IMR-90 (cell line): ENCODE results near the gene COL1A1. TPM values are rescaled to one million over a fixed set of nuclear protein-coding genes. Genes with fewer than 3 reads are reported as not detected.

ENCODE experiments used
- ATAC-seq: fragments of 200-7000 bp; cut with Tn5 transposase; 2 replicates; pipeline ENCODE4 v1.9.1; 2020; ENCODE audit warnings: low read depth, mild to moderate bottlenecking, moderate library complexity
- BruUV-seq: library from RNA; stranded (reverse); fragments of 400-500 nt; replicated peaks from 2 replicates; lab custom pipeline; 2021; lab: Mats Ljungman, UMichigan
- CTCF ChIA-PET: fragments of 300-600 bp; formaldehyde crosslinking; extraction: SDS; loops from one replicate; lab custom pipeline; 2021; ENCODE audit warnings: antibody characterized with exemption; lab: Yijun Ruan, JAX
- POLR2A ChIA-PET: fragments of 300-600 bp; sonication (Branson Sonifier 250); formaldehyde crosslinking; loops from one replicate; lab custom pipeline; 2022; ENCODE audit warnings: antibody characterized with exemption; ENCODE audit not compliant: unreplicated experiment; lab: Charles Lee
- DNase-seq: peaks from one replicate; pipeline ENCODE4 v3.0.0; 2013
- H2AFZ ChIP-seq: replicated peaks from 2 replicates; pipeline ENCODE3; 2013; ENCODE audit warnings: low read length, mild to moderate bottlenecking; ENCODE audit not compliant: poor library complexity
- H2AK5ac ChIP-seq: 2 replicates; pipeline ENCODE4 v1.6.1; 2013; ENCODE audit warnings: low read depth, low read length, inconsistent platforms
- H2AK9ac ChIP-seq: replicated peaks from 2 replicates; pipeline ENCODE3; 2013; ENCODE audit warnings: mild to moderate bottlenecking, low read depth, low read length, moderate library complexity; ENCODE audit not compliant: poor library complexity
- H2BK120ac ChIP-seq: 2 replicates; pipeline ENCODE4 v1.6.1; 2013; ENCODE audit warnings: low read depth, low read length, inconsistent platforms
- H2BK15ac ChIP-seq: 3 replicates; pipeline ENCODE4 v1.6.1; 2013; ENCODE audit warnings: low read depth, low read length, inconsistent platforms
- H2BK20ac ChIP-seq: 2 replicates; pipeline ENCODE4 v1.6.1; 2013; ENCODE audit warnings: low read depth, mild to moderate bottlenecking, inconsistent platforms, low read length, moderate library complexity
- H2BK5ac ChIP-seq: 2 replicates; pipeline ENCODE4 v1.6.1; 2013; ENCODE audit warnings: mild to moderate bottlenecking, low read depth, low read length, inconsistent platforms; ENCODE audit not compliant: poor library complexity, severe bottlenecking
- H3K14ac ChIP-seq: replicated peaks from 2 replicates; pipeline ENCODE4 v1.6.1; 2013; ENCODE audit warnings: low read depth, low read length, inconsistent platforms
- H3K18ac ChIP-seq: 2 replicates; pipeline ENCODE4 v1.6.1; 2013; ENCODE audit warnings: low read depth, low read length, control low read depth
- H3K23ac ChIP-seq: 2 replicates; pipeline ENCODE4 v1.6.1; 2013; ENCODE audit warnings: low read depth, low read length, inconsistent platforms
- H3K27ac ChIP-seq: 2 replicates; pipeline ENCODE4 v1.5.1; 2013; ENCODE audit warnings: mild to moderate bottlenecking, control low read depth, low read length; ENCODE audit not compliant: insufficient read depth
- H3K27me3 ChIP-seq: 2 replicates; pipeline ENCODE4 v1.6.1; 2013; ENCODE audit warnings: low read length; ENCODE audit not compliant: control insufficient read depth, insufficient read depth
- H3K36me3 ChIP-seq: 2 replicates; pipeline ENCODE4 v1.6.1; 2013; ENCODE audit warnings: low read length, mixed read lengths; ENCODE audit not compliant: control insufficient read depth, insufficient read depth
- H3K4ac ChIP-seq: 2 replicates; pipeline ENCODE4 v1.6.1; 2013; ENCODE audit warnings: low read depth, low read length, inconsistent platforms
- H3K4me1 ChIP-seq: 2 replicates; pipeline ENCODE4 v1.6.1; 2013; ENCODE audit warnings: low read length, mixed read lengths; ENCODE audit not compliant: control insufficient read depth, insufficient read depth
- H3K4me2 ChIP-seq: 2 replicates; pipeline ENCODE4 v1.6.1; 2013; ENCODE audit warnings: low read depth, mild to moderate bottlenecking, control low read depth, low read length, moderate library complexity
- H3K4me3 ChIP-seq: 2 replicates; pipeline ENCODE4 v1.5.1; 2013; ENCODE audit warnings: low read depth, mild to moderate bottlenecking, control low read depth, low read length, moderate library complexity; ENCODE audit not compliant: insufficient read depth
- H3K56ac ChIP-seq: 2 replicates; pipeline ENCODE4 v1.6.1; 2013; ENCODE audit warnings: low read length, inconsistent platforms; ENCODE audit not compliant: insufficient read depth; ENCODE audit errors: extremely low read depth
- H3K79me1 ChIP-seq, 2 experiments: 2 replicates each; pipeline ENCODE4 v1.6.1; 2013; ENCODE audit warnings: low read length in 2 of 2, inconsistent platforms in 1 of 2, low read depth in 1 of 2
- H3K9ac ChIP-seq: 2 replicates; pipeline ENCODE4 v1.6.1; 2013; ENCODE audit warnings: low read depth, low read length, control low read depth
- H3K9me1 ChIP-seq: 2 replicates; pipeline ENCODE4 v1.6.1; 2013; ENCODE audit warnings: low read length, inconsistent platforms; ENCODE audit not compliant: insufficient read depth
- H3K9me3 ChIP-seq: 2 replicates; pipeline ENCODE4 v1.6.1; 2013; ENCODE audit warnings: low read length; ENCODE audit not compliant: control insufficient read depth, insufficient read depth
- H4K20me1 ChIP-seq: 2 replicates; pipeline ENCODE4 v1.6.1; 2013; ENCODE audit warnings: low read length, inconsistent platforms; ENCODE audit not compliant: insufficient read depth
- H4K5ac ChIP-seq: 2 replicates; pipeline ENCODE4 v1.6.1; 2013; ENCODE audit warnings: mild to moderate bottlenecking, low read depth, low read length, control low read depth
- H4K8ac ChIP-seq, 2 experiments: 2 replicates each; pipeline ENCODE4 v1.6.1; 2013; ENCODE audit warnings: low read depth in 2 of 2, low read length in 2 of 2, control low read depth in 1 of 2, inconsistent platforms in 1 of 2
- H4K91ac ChIP-seq: 2 replicates; pipeline ENCODE4 v1.6.1; 2013; ENCODE audit warnings: low read depth, low read length, inconsistent platforms; ENCODE audit not compliant: insufficient read depth
- CHD1 ChIP-seq: IDR thresholded peaks from 2 replicates; pipeline ENCODE4 v1.6.1; 2012; ENCODE audit warnings: low read depth, low read length, improper control_type of control experiment
- POLR2A ChIP-seq: IDR thresholded peaks from 2 replicates; pipeline ENCODE4 v1.6.1; 2012; ENCODE audit warnings: mild to moderate bottlenecking, low read depth, low read length
- WGBS, 2 experiments: methylation state at CpG; one replicate each; pipeline versions ENCODE4 v1.1.5 to v1.1.7; 2013; ENCODE audit warnings: missing lambda C conversion rate in 2 of 2; ENCODE audit not compliant: insufficient read length in 1 of 2; ENCODE audit errors: extremely low coverage in 2 of 2; 5-methylcytosine and 5-hydroxymethylcytosine counted together
- dilution Hi-C: fragments of 300-500 bp; cut with HindIII; formaldehyde crosslinking; loops from one replicate; pipeline ENCODE4 v1.14.3; 2018; ENCODE audit warnings: low sequenced_read_pairs; ENCODE audit not compliant: unreplicated experiment
- in situ Hi-C: fragments of 300-500 bp; cut with MboI; formaldehyde crosslinking; loops from 3 replicates; pipeline ENCODE4 v1.14.3; 2019; ENCODE audit warnings: low sequenced_read_pairs, inconsistent platforms, mixed read lengths
- intact Hi-C: fragments of 100-400 bp; cut with micrococcal nuclease; formaldehyde crosslinking; loops from 2 replicates; pipeline ENCODE4 v1.10.0; 2022
- polyA plus RNA-seq, 3 experiments: library from polyadenylated mRNA; depleted of rRNA; stranded (reverse); fragments of >200 nt; gene quantifications; 2 replicates each; pipeline ENCODE4 v1.2.3, GENCODE V29; 2012; ENCODE audit warnings: low replicate concordance in 1 of 3
- total RNA-seq: library from RNA; depleted of rRNA; stranded (reverse); fragments of >200 nt; gene quantifications from 2 replicates; pipeline ENCODE4 v1.2.3, GENCODE V29; 2012

The COL1A1 gene
- total and polyA plus RNA-seq, 2 of the 4 experiments (the other 2 are of a cell fraction) = 2,180 to 4,350 TPM

- no TSS peak for BruUV-seq
- Histone ChIP-seq H3K9ac (peak overlapping the region; percentile 59), H3K27me3 (no peaks in the 10 kb centered on the region), H3K23ac (peak overlapping the region; percentile 97), H3K9me3 (no peaks in the 10 kb centered on the region), H4K20me1 (peaks cover 32% of the 10 kb centered on the region), H3K18ac (peak overlapping the region; percentile 90), H2AK5ac (peak overlapping the region; percentile 99), H3K27ac (peak overlapping the region; percentile 84), H3K4me2 (peak overlapping the region; percentile 18), H3K36me3 (peaks cover 12% of the 10 kb centered on the region), H2BK5ac (peak overlapping the region; percentile 95), H3K56ac (peak overlapping the region; percentile 50; the same call in 1 of the 2 replicates), H4K5ac (peak overlapping the region; percentile 80), H2BK20ac (peak overlapping the region; percentile 85), H3K4me1 (peaks cover 34% of the 10 kb centered on the region), H2AFZ (peak overlapping the region; percentile 79), H3K14ac (peak overlapping the region; percentile 92), H3K4ac (peak overlapping the region; percentile 98), H2BK15ac (peak overlapping the region; percentile 97; the same call in 2 of the 3 replicates), H2BK120ac (peak overlapping the region; percentile 91), H3K4me3 (no peak overlapping the region), H2AK9ac (peak overlapping the region; percentile 89), H3K9me1 (peaks cover 23% of the 10 kb centered on the region), H4K8ac (peak overlapping the region; percentile 91 to 93), H3K79me1 (peaks cover 17 to 34% of the 10 kb centered on the region in 2 experiments; a peak in 3 of 4 replicates), H4K91ac (peak overlapping the region; percentile 93)
- DNase-seq = no peak
- ATAC-seq = no peak
- dilution Hi-C loops (no loop called here), intact Hi-C loops (no loop called here), in situ Hi-C loops (loop anchor here (10.0 kb wide), 1 partner anchor 107 kb away; no protein-coding TSS in a partner anchor)
- TF ChIP-seq CHD1 (no peak), POLR2A (0 out of 2 replicates have a peak, but pooled peaks have one; percentile 36)
- WGBS, 2 experiments = 88% methylated on average over 6 of the region's 10 CpGs; no CpG with 5 or more reads in 1 of the 2 experiments
- POLR2A ChIA-PET = interaction anchor here (0.6 to 2.8 kb wide), 6 partner anchors 15 to 129 kb away, joined by 3 to 13 read pairs (median 4); partner anchors contain the start of gene COL1A1
- CTCF ChIA-PET = interaction anchor here (1.1 to 3.0 kb wide), 5 partner anchors 8 to 115 kb away, joined by 4 to 13 read pairs (median 6); no protein-coding TSS in a partner anchor
Measured at GRCh38 chr17:50177476-50177875, 24.0 kb downstream of the COL1A1 start.
